Right lobe of liver (tissue), 4 donors: ENCODE measurements around the gene AKAP13.

ENCODE experiments used
- CTCF ChIP-seq, 4 donors: fragments of 200-600 bp in 3 of 4; fragments of 450-650 bp in 1 of 4; IDR thresholded peaks; one replicate each; pipeline versions ENCODE4 v1.5.1 to v1.8.0; 2016 to 2022; ENCODE audit warnings: antibody characterized with exemption in 4 of 4, mild to moderate bottlenecking in 2 of 4
- POLR2A ChIP-seq: fragments of 450-650 bp; IDR thresholded peaks from one replicate; pipeline ENCODE4 v1.6.1; 2017; ENCODE audit warnings: antibody characterized with exemption, mild to moderate bottlenecking
- donor health status: DM: no; HTN: no; CAD: no.
- donor health status: DM: no; HTN: no; CAD: no.
- donor health status: DM: no; HTN: yes; CAD: no.

DNA sequence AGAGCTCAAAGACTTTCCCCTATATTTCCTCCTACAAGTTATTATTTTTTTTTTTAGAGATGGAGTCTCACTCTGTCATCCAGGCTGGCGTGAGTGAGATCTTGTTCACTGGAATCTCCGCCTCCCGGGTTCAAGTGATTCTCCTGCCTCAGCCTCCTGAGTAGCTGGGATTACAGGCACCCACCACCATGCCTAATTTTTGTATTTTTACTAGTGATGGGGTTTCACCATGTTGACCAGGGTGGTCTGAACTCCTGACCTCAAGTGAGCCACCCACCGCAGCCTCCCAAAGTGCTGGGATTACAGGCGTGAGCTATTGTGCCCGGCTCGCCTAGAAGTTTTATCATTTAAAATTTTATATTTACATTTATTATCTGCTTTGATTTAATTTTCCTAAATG is 5.9 kb downstream of the AKAP13 start:
- no peak for TF ChIP-seq POLR2A
- TF ChIP-seq CTCF (IDR thresholded peaks at IDR 0.05): no peak
